Psoas muscle (tissue), 8 donors: ENCODE results near the gene GRB7. TPM values are rescaled to one million over a fixed set of nuclear protein-coding genes. Genes with fewer than 3 reads are reported as not detected.

Source experiments
- ATAC-seq, 4 donors: fragments of 200-7000 bp; cut with Tn5 transposase; one replicate each; pipeline ENCODE4 v1.9.1; 2020; ENCODE audit warnings: moderate library complexity in 3 of 4, mild to moderate bottlenecking in 2 of 4
- DNase-seq, 2 donors: peaks; one replicate each; pipeline ENCODE4 v3.0.0-alpha.2; 2020
- H3K27ac ChIP-seq: fragments of 200-600 bp; one replicate; pipeline ENCODE4 v1.8.0; 2022
- H3K27me3 ChIP-seq, 3 donors: fragments of 200-600 bp in 1 of 3; one replicate each; pipeline versions ENCODE4 v1.6.1 to v1.8.0; 2013 to 2022; ENCODE audit warnings: low read length in 2 of 3, mild to moderate bottlenecking in 2 of 3, moderate library complexity in 1 of 3; ENCODE audit not compliant: insufficient read depth in 3 of 3
- H3K36me3 ChIP-seq, 2 donors: fragments of 200-600 bp in 1 of 2; one replicate each; pipeline versions ENCODE4 v1.6.1 to v1.8.0; 2013 to 2022; ENCODE audit warnings: low read depth in 1 of 2, mild to moderate bottlenecking in 1 of 2, moderate library complexity in 1 of 2; ENCODE audit not compliant: insufficient read depth in 1 of 2
- H3K4me1 ChIP-seq: fragments of 200-600 bp; one replicate; pipeline ENCODE4 v1.8.0; 2022
- H3K4me3 ChIP-seq: fragments of 200-600 bp; one replicate; pipeline ENCODE4 v1.8.0; 2022; ENCODE audit warnings: mild to moderate bottlenecking
- H3K9me3 ChIP-seq: fragments of 200-600 bp; one replicate; pipeline ENCODE4 v1.8.0; 2022
- CTCF ChIP-seq: fragments of 200-600 bp; IDR thresholded peaks from one replicate; pipeline ENCODE4 v1.8.0; 2022; ENCODE audit warnings: antibody characterized with exemption
- WGBS, 3 donors: extraction: QIAGEN DNeasy Blood & Tissue Kit; methylation state at CpG; one replicate each; pipeline versions ENCODE4 v1.1.6 to v1.1.7; 2013; 5-methylcytosine and 5-hydroxymethylcytosine counted together
- intact Hi-C, 2 donors: fragments of 100-400 bp; cut with DNase I; formaldehyde crosslinking; loops; one replicate each; pipeline versions ENCODE4 v1.11.0 to v1.14.2; 2022
- polyA plus RNA-seq, 3 donors: library from polyadenylated mRNA; stranded (reverse); fragments of 200-250 nt; gene quantifications; one replicate each; pipeline ENCODE4 v1.2.3, GENCODE V29; 2013
- total RNA-seq, 4 donors: library from RNA; stranded (reverse); fragmentation: NEBNext Ultra II Directional in 2 of 4; extraction: Animal tissue kit (Norgen Biotek cat#: 25700) in 2 of 4; gene quantifications; one replicate each; pipeline versions ENCODE4 v1.2.1 to v1.2.4, GENCODE V29; 2021 to 2023
- donor health status: healthy with polysubstance abuse.
- donor health status: DM: no; HTN: no; CAD: no; lungs with moderate emphysema.
- donor health status: Bipolar disorder and iron deficiency.
- donor health status: healthy.
- donor health status: DM: yes; HTN: yes; CAD: no.
- donor health status: DM: no; HTN: no; CAD: no.
- donor health status: DM: no; HTN: no; CAD: no.
- donor health status: DM: yes; HTN: yes; CAD: no.

GRB7 gene
- total and polyA plus RNA-seq, 7 donors: 0.06 to 0.69 TPM; not detected in 5

- no peak for ATAC-seq
- peak in 1 of 2 donors; percentile 41 for DNase-seq
- Histone ChIP-seq H3K27me3 (no peaks in the 10 kb centered on the region), H3K36me3 (no peaks in the 10 kb centered on the region), H3K4me1 (no peaks in the 10 kb centered on the region), H3K9me3 (no peaks in the 10 kb centered on the region), H3K4me3 (no peak overlapping the region), H3K27ac (no peak overlapping the region)
- 39 to 57% (median 55%) methylated on average over 9 of the region's 9 CpGs for WGBS, 3 donors
- TF ChIP-seq CTCF: no peak
- intact Hi-C loops: loop anchor here (2.0 to 5.0 kb wide), 4 partner anchors 20 to 203 kb away; partner anchors contain the start of gene MIEN1 (in 1 of the 2)
These were observed 12.6 kb downstream of the GRB7 start for GRCh38 chr17:39750131-39751015.

GRCh38 chr17:39751016-39751543, 13.3 kb downstream of the GRB7 start:
- intact Hi-C loops: loop anchor here (2.0 to 5.0 kb wide), 4 partner anchors 20 to 204 kb away; partner anchors contain the start of gene MIEN1 (in 1 of the 2)

GRCh38 chr17:39751637-39752036, 13.9 kb downstream of the GRB7 start:
- Histone ChIP-seq H3K9me3 (no peaks in the 10 kb centered on the region), H3K27ac (no peak overlapping the region), H3K36me3 (no peaks in the 10 kb centered on the region), H3K4me3 (no peak overlapping the region), H3K4me1 (no peaks in the 10 kb centered on the region), H3K27me3 (no peaks in the 10 kb centered on the region)
- WGBS, 3 donors: 37 to 65% (median 44%) methylated on average over 10 of the region's 10 CpGs
- TF ChIP-seq CTCF: no peak
- DNase-seq: peak in 1 of 2 donors; percentile 52
- intact Hi-C loops: loop anchor here (2.0 to 5.0 kb wide), 4 partner anchors 21 to 204 kb away; partner anchors contain the start of gene MIEN1 (in 1 of the 2)
- ATAC-seq: no peak

More at GRCh38 chr17:39751016-39751543, 13.3 kb downstream of the GRB7 start:
- Histone ChIP-seq H3K9me3 (no peaks in the 10 kb centered on the region), H3K27me3 (no peaks in the 10 kb centered on the region), H3K4me3 (no peak overlapping the region), H3K27ac (no peak overlapping the region), H3K4me1 (no peaks in the 10 kb centered on the region), H3K36me3 (no peaks in the 10 kb centered on the region)
- no peak for ATAC-seq
- TF ChIP-seq CTCF: no peak
- 61 to 71% (median 63%) methylated on average over 5 of the region's 5 CpGs for WGBS, 3 donors
- peak in 1 of 2 donors; percentile 20 for DNase-seq

GRCh38 chr17:39752241-39752881, 14.6 kb downstream of the GRB7 start:
- no peaks in the 10 kb centered on the region for H3K36me3 ChIP-seq
- intact Hi-C loops: loop anchor here (5.0 kb wide), 2 partner anchors 130 to 205 kb away; no protein-coding TSS in a partner anchor
- H3K4me3 ChIP-seq: no peak overlapping the region
- no peak for ATAC-seq
- no peak overlapping the region for H3K27ac ChIP-seq
- no peaks in the 10 kb centered on the region for H3K4me1 ChIP-seq
- no peaks in the 10 kb centered on the region for H3K9me3 ChIP-seq
- WGBS, 3 donors: 82 to 87% (median 82%) methylated on average over 13 of the region's 13 CpGs
- no peaks in the 10 kb centered on the region for H3K27me3 ChIP-seq
- TF ChIP-seq CTCF: no peak
- DNase-seq: peak in 1 of 2 donors; percentile 28
